ENCODE data around the gene MRM1.

GRCh38 chr17:36653856-36654255 is 52.5 kb downstream of the MRM1 start:
- TF ChIP-seq EZH2phosphoT487 (IDR thresholded peaks at IDR 0.05; ENCODE audit: insufficient read depth, low read depth): no peak
- TF ChIP-seq EZH2 (IDR thresholded peaks at IDR 0.05; ENCODE audit: insufficient read depth, poor library complexity, severe bottlenecking): no peak
